GM19238 (cell line): ENCODE results near the gene NXN.
A peak's percentile ranks its signal among the peaks of the same experiment; 100 is the strongest.
"Not testable (repeated sequence)": the region's sequence is repeated elsewhere in the genome, so short reads cannot be mapped to it uniquely, and the experiment has no call there.

Experiments
- DNase-seq: peaks from one replicate; pipeline ENCODE4 v3.0.0; 2011; ENCODE audit warnings: low spot score; ENCODE audit not compliant: insufficient read length

NXN gene

GRCh38 chr17:801660-802059 lies 177.9 kb downstream of the NXN start:
- DNase-seq, result no peak

DNA sequence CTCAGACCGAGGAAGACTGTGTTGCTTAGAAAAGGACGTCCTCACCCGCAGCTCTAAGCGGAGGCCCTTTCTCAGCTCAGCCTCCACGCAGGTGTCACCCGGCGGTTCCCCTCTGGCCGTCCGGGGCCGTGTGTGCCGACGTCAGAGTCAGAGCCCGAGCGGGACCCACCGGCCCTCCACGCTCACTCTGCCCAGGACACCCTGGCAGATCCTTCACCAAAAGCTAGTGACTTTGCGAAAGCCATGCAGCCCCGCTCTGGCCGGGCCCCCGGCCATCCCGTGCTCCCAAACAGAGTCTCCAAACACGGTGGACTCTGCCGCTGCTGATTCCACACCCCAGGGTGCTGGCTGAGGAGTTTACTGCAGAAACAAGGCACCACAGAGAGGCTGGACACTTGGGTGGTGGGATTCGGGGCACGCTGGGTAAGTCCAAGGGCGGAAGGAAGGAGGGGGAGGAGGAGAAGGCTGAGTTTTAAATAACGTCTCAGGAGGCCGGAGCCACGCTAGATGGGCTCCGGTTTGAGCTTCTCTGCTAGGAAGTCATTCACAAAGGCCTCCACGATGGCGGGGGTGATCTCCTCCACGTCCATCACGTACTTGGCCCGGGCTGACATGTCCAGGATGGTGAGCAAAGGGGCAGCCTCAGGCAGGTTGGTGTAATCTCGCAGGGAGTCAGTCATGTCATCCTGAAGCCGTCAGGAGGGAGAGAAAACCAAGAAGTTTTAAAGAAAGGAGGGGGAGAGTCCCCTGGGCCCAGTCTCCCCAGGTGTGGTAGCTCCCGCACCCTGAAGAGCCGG lies 178.9 kb downstream of the NXN start:
- no peak for DNase-seq

GRCh38 chr17:799261-799660 lies 180.3 kb downstream of the NXN start:
- no peak for DNase-seq

- no peak for DNase-seq
These were observed 181.3 kb downstream of the NXN start for GRCh38 chr17:798246-798645.

GRCh38 chr17:797236-797840 lies 182.2 kb downstream of the NXN start:
- DNase-seq, result no peak

- no peak for DNase-seq
These were observed 183.0 kb downstream of the NXN start for GRCh38 chr17:796609-797008.

GRCh38 chr17:795721-796120 lies 183.9 kb downstream of the NXN start:
- no peak for DNase-seq

GRCh38 chr17:795276-795675 lies 184.3 kb downstream of the NXN start:
- DNase-seq, result no peak

GRCh38 chr17:794876-795275 lies 184.7 kb downstream of the NXN start:
- peak; percentile 74 for DNase-seq

GRCh38 chr17:792277-792676 lies 187.3 kb downstream of the NXN start:
- DNase-seq, result no peak

GRCh38 chr17:791829-792228 lies 187.7 kb downstream of the NXN start:
- DNase-seq, result no peak

GRCh38 chr17:790874-791247 lies 188.7 kb downstream of the NXN start:
- DNase-seq, result not testable (repeated sequence)

- DNase-seq, result not testable (repeated sequence)
These were observed 189.4 kb downstream of the NXN start for GRCh38 chr17:789931-790873.

DNA sequence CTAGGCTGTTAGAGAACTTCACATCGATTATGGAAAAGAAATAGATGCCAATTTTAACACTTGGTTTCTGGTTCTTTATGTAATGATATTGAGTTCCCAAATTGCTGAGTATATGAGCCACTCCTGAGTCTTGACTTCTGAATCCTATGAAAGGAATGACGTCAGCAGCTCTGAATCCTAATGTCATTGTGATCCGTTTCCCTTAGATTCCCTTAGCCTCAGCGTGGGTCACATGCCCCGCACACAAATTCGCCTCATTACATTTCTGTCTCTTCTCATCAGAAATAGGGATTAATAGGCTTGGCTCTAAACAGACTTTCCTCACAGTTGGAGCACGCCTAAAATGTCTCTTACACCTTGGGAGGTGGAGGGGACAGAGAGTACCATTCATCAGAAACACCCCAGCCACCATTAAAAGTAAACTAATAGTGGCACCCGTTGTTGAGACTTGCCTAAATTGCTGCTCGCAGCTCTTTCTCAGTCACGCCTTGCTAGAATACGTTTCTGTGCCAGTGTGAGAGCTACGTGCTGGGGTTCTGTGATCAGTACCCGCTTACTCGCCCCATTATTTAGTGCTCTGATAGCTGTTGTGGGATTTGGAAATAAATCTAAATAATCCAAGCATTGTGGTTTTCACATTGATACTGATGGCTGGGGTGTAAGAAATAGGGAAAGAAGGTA lies 190.3 kb downstream of the NXN start:
- DNase-seq, result no peak

- DNase-seq, result no peak
These were observed 191.0 kb downstream of the NXN start for GRCh38 chr17:788551-788950.

DNA sequence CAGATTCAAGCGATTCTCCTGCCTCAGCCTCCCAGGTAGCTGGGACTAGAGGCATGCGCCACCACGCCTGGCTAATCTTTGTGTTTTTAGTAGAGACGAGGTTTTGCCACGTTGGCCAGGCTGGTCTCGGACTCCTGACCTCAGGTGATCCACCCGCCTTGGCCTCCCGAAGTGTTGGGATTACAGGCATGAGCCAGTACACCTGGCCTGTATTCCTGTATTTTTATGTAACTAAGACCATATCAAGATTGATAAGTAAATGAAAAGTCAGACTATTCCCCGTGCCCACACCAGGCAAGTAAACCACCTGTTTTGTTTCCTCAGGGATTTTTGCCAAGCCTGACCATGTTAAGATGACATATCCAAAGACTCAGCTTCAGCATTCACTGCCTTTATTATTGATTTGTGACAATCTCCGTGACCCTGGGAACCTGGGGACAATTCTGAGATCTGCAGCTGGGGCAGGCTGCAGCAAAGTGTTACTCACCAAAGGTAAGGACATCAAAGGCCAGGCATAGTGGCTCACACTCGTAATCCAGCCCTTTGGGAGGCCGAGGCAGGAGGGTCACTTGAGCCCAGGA lies 191.8 kb downstream of the NXN start:
- no peak for DNase-seq

DNA sequence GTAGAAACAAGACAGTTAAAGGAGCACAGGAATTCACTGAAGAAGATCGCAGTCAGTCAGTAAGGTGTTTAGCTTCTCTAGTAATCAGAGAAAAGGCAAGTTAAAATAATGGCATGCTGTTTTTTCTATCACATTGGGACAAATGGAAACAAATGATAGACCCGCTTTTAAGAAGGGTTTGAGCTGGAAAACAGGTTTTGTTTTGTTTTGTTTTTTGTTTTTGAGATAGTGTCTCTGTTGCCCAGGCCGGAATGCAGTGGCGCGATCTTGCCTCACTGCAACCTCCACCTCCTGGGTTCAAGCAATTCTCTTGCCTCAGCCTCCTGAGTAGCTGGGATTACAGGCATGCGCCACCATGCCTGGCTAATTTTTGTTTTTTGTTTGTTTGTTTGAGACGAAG lies 193.7 kb downstream of the NXN start:
- DNase-seq, result not testable (repeated sequence)

DNA sequence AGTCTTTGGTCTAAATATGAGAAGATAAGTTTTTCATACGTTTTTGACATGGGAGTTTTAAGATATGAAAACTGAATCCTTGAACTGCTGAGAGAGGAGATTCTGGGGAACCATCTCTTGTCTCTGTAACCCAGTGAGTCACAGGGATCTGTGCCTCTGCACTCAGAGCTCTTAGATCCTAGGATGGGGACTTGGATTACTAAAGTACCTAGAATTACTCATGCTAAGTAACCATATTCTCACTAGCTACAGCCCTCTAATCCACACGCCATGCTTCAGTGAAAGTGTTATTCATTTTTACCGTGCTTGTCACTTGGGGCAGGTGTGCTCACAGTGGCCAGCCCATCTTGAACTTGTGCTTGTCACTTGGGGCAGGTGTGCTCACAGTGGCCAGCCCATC lies 195.4 kb downstream of the NXN start:
- DNase-seq, result no peak

GRCh38 chr17:781805-782731 lies 197.5 kb downstream of the NXN start, which contains the start of the genes GLOD4 and MRM3:
Gene GLOD4 (minus strand): TSS chr17:782280. CDS start chr17:782255, 25 bp downstream.
Gene MRM3 (plus strand): TSS chr17:782353. CDS start chr17:782379, 26 bp downstream.
- DNase-seq, result peak; percentile 94

- DNase-seq, result no peak
These were observed 201.5 kb downstream of the NXN start for GRCh38 chr17:778096-778495.
